Kidney epithelial cell (primary cell): ENCODE measurements around the gene BNC2. TPM values are rescaled to one million over a fixed set of nuclear protein-coding genes. Genes with fewer than 3 reads are reported as not detected.

Source experiments
- DNase-seq: peaks from one replicate; pipeline ENCODE4 v3.0.0-alpha.2; 2010; ENCODE audit warnings: low read depth
- H3K27me3 ChIP-seq: 2 replicates; pipeline ENCODE4 v1.6.0; 2011; ENCODE audit warnings: low read length; ENCODE audit not compliant: control insufficient read depth, insufficient read depth
- H3K36me3 ChIP-seq: 2 replicates; pipeline ENCODE4 v1.5.1; 2011; ENCODE audit warnings: low read length; ENCODE audit not compliant: control insufficient read depth, insufficient read depth
- H3K4me3 ChIP-seq: 2 replicates; pipeline ENCODE4 v1.5.1; 2011; ENCODE audit warnings: low read depth, mild to moderate bottlenecking, control low read depth, low read length
- CTCF ChIP-seq: IDR thresholded peaks from 2 replicates; pipeline ENCODE4 v1.5.1; 2011; ENCODE audit warnings: mild to moderate bottlenecking, moderate library complexity, low read length, control low read depth, inconsistent platforms; ENCODE audit not compliant: insufficient read depth, poor library complexity, severe bottlenecking
- total RNA-seq: library from RNA; depleted of rRNA; stranded (reverse); fragments of >200 nt; gene quantifications from 2 replicates; pipeline ENCODE4 v1.2.3, GENCODE V29; 2015

Gene BNC2
- total RNA-seq, 1 donor from 2014 or later = 1.5 TPM

GRCh38 chr9:16526380-16526779 lies 344.1 kb downstream of the BNC2 start:
- no peak for TF ChIP-seq CTCF
- Histone ChIP-seq H3K36me3 (no peaks in the 10 kb centered on the region), H3K4me3 (no peak overlapping the region), H3K27me3 (no peaks in the 10 kb centered on the region)
- DNase-seq = no peak

GRCh38 chr9:16524823-16525222 lies 345.6 kb downstream of the BNC2 start:
- no peak for DNase-seq
- Histone ChIP-seq H3K36me3 (no peaks in the 10 kb centered on the region), H3K4me3 (no peak overlapping the region), H3K27me3 (no peaks in the 10 kb centered on the region)
- no peak for TF ChIP-seq CTCF

- Histone ChIP-seq H3K36me3 (no peaks in the 10 kb centered on the region), H3K4me3 (no peak overlapping the region), H3K27me3 (no peaks in the 10 kb centered on the region)
- no peak for TF ChIP-seq CTCF
- DNase-seq = no peak
These were observed 346.4 kb downstream of the BNC2 start for GRCh38 chr9:16524078-16524477.

GRCh38 chr9:16521868-16522411 lies 348.5 kb downstream of the BNC2 start:
- no peak for TF ChIP-seq CTCF
- no peak overlapping the region for H3K4me3 ChIP-seq
- DNase-seq = peak; percentile 51
- H3K27me3 ChIP-seq = no peaks in the 10 kb centered on the region
- no peaks in the 10 kb centered on the region for H3K36me3 ChIP-seq

- H3K27me3 ChIP-seq = no peaks in the 10 kb centered on the region
- H3K36me3 ChIP-seq = no peaks in the 10 kb centered on the region
- no peak for TF ChIP-seq CTCF
- no peak for DNase-seq
- H3K4me3 ChIP-seq = no peak overlapping the region
These were observed 351.5 kb downstream of the BNC2 start for GRCh38 chr9:16519001-16519400.

- H3K36me3 ChIP-seq = no peaks in the 10 kb centered on the region
- no peaks in the 10 kb centered on the region for H3K27me3 ChIP-seq
- H3K4me3 ChIP-seq = no peak overlapping the region
- no peak for TF ChIP-seq CTCF
- no peak for DNase-seq
These were observed 353.6 kb downstream of the BNC2 start for GRCh38 chr9:16516891-16517290.
